Ecto neural progenitor cell (in vitro differentiated cells): ENCODE data around the gene FSTL4.
A peak's percentile ranks its signal among the peaks of the same experiment; 100 is the strongest.

Experiments
- DNase-seq: peaks from one replicate; pipeline ENCODE4 v3.0.0-alpha.2; 2018; ENCODE audit warnings: low spot score

The FSTL4 gene

GRCh38 chr5:133428072-133428660, 184.2 kb downstream of the FSTL4 start:
- DNase-seq, result peak; percentile 28

- DNase-seq, result peak; percentile 46
Observed at GRCh38 chr5:133427121-133427777, 185.1 kb downstream of the FSTL4 start.

DNA sequence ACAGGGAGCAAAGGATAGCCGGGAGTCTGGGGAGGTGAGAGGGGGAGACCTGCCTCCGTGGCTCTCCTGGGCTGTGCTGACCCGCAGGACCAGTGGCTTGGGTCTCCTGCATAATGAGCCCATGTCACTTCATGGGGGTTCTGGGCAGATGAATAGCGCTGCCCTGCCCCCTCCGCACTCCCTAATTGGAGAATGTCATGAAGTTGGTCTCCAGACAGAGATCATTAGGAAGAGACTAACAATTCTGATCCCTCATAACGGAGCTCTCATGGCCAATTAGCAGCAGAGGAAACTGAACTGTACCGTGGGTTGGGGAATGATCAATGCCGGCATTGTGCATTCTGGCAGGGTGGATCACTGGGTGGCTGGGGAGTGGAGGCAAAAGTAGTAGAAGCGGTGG, 186.1 kb downstream of the FSTL4 start:
- peak; percentile 44 for DNase-seq

- peak; percentile 36 for DNase-seq
Observed at GRCh38 chr5:133425764-133426163, 186.6 kb downstream of the FSTL4 start.

DNA sequence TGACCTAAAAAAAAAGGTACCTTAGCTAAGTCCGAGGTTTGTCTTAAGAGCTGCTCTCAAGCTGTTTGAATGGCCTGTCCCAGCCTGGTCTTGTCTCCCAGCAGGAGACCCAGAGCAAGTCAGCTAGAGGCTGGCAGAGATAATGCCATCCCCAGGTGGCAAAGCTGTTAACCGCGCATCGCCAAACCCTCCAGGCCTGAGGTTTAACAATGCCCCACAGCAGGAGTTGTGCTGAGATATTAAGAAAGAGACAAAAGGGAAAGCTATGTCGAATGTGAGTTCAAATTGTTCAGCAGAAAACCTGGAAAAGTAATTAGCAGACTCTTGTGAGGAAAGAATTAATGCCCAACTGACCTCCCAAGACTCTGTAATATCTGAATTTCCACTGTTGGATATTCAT, 187.1 kb downstream of the FSTL4 start:
- DNase-seq, result peak; percentile 51

DNA sequence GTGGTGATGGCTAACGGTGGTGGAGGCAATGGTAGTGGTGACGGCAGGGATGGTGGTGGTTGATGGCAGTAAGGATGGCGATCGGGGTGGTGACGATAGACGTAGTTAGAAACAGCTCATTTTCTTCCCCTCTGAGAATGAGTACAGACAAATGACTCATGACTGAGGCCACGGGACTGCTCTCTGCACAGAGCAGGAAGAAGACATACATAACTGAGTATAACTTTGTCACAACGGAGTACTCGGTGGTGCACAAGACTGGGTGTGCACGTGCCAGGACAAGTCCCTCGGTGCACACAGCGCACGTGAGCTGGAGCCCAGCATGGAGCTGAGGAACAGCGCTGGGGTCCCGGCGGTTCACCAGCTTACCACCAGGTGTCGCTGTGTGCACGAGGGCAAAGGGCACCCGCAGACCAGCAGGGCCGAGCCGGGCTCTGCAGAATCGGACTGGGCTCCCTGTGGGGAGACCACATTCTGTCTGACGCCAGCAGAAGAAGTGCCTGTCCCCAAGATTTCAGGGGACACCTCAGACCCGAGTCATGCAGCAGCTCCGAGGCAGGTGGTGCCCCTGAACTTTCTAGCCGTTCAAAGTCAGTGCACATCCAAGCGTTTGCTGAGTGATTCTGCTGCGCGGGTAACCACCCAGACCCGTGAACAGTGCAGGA, 188.6 kb downstream of the FSTL4 start:
- peak; percentile 91 for DNase-seq

DNA sequence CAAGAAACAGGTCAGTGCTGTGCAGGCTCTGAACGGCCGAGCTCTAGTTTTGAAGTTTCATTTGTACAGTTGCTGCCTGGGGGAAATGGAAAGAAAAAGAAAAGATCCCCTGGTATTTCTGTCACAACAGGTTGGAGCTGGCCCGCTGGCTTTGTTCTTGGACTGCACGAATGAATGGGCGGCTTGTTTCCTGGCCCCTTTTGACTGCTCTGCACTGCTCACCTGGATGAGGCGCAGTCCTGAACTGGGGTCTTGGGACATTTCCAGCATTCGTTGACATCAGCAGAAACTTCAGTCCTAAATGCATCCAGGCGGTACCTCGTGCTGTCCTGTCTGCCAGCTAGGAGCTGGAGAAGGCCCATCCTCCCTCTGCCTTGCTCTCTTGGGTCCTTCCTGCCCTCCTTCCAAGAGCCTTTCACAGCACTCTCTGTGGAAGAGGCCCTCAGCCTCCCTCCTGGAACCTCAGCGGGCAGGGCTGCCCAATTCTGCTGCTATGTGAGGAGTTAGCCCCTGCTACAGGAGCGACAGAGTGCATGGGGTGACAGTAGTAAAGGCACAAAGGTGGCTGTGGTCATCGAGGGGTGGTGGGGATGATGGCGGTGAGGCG, 189.2 kb downstream of the FSTL4 start:
- peak; percentile 48 for DNase-seq

DNA sequence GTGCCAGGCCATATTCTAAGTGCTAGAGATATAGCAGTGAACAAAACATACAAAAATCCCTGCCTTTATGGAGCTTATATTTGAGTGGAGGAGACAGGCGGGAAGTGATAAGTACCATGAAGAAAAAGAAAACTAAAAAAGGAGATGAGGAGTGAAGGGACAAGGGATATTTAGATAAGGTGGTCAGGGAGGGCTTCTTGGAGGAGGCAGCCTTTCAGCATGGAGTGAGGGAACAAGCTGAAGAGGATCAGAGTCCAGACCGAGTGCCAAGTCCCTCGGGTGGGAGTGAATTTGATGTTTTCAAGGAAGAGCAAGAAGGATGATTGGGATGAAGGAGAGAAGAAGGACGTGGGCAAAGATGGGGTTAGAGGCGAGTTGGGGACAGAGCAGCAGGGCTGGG, 190.5 kb downstream of the FSTL4 start:
- DNase-seq, result no peak

- peak; percentile 66 for DNase-seq
Observed at GRCh38 chr5:133421394-133421793, 190.9 kb downstream of the FSTL4 start.

DNA sequence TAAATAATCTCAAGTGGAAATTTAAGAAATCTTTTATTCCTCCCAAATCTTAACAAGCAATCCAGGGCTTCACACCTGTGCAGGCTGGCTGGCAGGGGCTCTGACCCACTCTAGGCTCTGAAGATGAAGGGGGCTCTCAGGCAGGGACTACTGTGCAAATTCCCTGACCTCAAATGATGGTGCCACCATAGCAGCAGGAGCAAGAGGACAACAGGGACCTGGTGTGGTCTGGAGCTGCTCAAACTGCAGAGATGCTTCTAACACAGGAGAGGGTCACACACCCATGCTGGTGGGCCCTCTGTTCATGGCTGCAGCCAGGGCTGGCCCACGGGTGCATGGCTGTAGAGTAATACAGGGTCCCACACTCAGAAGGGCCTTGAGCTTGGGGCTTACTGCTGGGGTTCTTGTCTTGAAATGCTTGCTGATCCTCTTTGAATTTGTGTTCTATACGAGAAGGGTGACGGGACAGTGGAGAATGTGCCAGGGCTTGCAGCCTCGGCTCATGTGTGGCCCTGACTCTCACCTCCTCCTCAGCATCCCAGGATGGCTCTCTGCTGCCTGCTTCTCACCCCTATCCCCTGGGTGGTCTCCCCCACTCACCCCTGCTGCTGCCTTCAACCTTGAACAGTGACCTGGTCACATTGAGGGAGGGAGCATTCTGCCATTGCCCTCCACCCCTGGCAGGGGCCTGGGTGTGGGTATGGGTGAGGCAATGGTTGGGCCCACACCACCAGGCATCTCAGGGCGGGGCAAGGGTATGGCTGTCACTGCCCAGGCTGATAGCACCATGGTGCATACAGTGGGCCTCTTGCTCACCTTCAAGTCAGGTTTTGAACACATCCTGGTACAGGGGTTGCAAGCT, 191.7 kb downstream of the FSTL4 start:
- peak; percentile 22 for DNase-seq

GRCh38 chr5:133415906-133416305, 196.4 kb downstream of the FSTL4 start:
- no peak for DNase-seq

DNA sequence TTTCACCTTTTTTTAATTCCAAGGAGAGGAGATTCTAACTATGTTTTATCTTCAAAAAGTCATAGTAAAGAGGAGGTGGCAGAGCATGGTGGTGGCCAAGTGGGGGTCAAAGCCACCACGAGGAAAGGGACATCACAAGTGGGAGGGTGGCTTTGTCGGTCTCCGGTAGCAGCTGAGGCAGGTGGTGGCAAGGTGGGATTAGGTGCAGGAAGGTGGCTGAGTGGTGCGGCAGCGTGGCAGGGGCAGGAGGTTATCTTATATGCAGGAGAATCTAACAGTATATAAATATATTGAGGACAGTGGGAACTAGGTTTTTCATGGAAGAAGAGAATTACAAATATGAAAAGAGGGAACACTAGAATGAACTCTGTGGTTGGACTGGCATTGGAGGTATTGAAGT, 196.8 kb downstream of the FSTL4 start:
- DNase-seq, result no peak

DNA sequence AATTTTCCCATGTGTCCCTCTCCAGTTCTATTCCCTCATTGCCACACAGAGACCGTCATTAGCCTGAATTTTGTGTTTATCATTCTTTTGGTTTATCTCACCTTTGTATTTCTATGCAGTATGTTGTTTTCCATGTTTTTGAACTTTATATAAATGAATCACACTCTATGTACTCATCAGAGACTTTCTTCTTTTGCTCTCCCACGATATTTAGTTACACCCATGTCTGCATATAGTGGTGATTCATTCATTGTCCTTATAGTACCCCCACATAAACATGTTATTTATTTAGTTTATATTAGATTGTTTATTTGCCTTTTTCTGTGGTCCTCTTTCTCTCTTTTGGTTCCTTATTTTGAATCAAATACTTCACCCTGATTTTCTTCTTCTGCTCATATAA, 199.7 kb downstream of the FSTL4 start:
- no peak for DNase-seq

- DNase-seq, result peak; percentile 17
Observed at GRCh38 chr5:133410335-133410828, 202.0 kb downstream of the FSTL4 start.

DNA sequence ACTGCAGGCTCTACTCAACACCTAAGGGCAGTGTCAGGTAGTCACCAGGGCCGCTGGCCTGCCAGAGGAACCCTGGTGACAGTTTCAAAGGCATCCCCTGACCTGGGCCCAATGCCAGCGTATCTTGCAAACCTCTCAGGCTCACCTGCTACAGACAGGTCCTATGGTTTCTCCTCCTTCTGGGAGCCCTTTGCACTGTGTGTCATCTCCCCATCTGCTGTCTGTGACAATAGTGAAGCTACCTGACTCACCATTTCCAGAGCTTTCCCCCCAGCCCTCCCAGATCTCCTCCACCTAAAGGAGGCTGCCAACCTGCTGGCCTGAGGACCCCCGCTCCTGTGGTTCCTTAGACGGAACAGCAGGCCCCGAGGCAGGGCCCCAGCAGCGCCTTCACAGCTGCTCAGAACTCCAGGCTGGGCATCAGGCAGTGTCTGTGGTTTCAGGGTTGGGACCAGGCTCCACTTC, 203.1 kb downstream of the FSTL4 start:
- DNase-seq, result peak; percentile 32

- peak; percentile 42 for DNase-seq
Observed at GRCh38 chr5:133408322-133408721, 204.0 kb downstream of the FSTL4 start.

- peak; percentile 16 for DNase-seq
Observed at GRCh38 chr5:133406977-133407632, 205.2 kb downstream of the FSTL4 start.

- DNase-seq, result peak; percentile 20
Observed at GRCh38 chr5:133406208-133406976, 205.9 kb downstream of the FSTL4 start.

DNA sequence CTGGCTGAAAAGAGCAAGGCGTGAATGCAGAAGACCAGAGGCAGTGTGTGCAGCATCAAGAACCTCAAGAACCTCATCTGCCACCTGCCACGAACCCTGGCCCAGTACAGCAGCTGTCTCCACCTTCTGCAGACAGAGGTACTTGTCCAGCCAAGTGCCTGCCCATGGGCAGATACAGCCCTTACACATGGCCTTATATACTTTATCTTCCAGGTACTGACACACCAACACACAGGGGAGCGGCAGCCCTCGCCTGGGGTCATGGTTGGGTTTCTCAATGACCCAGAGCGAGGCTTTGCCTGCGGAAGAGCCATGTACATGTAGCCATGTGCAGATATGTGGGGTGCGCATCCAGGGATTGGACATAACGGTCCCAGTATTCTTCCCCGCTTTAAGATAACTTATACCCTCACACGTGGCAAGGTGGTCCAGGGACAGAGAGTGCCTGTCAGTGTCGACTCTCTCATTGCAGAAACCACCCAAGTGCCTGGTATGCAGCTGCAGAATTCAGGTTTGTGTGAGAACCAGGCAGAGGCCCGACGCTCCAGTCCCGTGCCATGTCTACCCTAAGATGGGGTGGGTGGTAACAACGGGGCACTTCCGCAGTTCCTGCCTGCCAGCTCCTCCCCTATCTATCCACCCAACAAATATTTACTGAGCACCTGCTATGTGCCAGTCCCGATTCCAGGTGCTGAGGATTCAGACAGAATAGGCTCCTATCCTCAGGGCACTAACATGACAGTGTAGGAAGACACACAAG, 206.9 kb downstream of the FSTL4 start:
- DNase-seq, result peak; percentile 29

- peak; percentile 37 for DNase-seq
Observed at GRCh38 chr5:133404724-133405123, 207.6 kb downstream of the FSTL4 start.
